Hindlimb muscle (tissue), 1 donor: ENCODE results near the gene RHD. TPM values are rescaled to one million over a fixed set of nuclear protein-coding genes. Genes with fewer than 3 reads are reported as not detected.
"Not testable (repeated sequence)": the region's sequence is repeated elsewhere in the genome, so short reads cannot be mapped to it uniquely, and the experiment has no call there.

Experiments used
- DNase-seq: peaks from one replicate; pipeline ENCODE4 v3.0.0-alpha.2; 2013
- polyA plus RNA-seq: library from polyadenylated mRNA; unstranded; fragments of 120-200 nt; gene quantifications from one replicate; pipeline ENCODE4 v1.2.1, GENCODE V29; 2013; ENCODE audit not compliant: insufficient read length

Gene RHD
- polyA plus RNA-seq, 1 donor, result 0.30 TPM

DNA sequence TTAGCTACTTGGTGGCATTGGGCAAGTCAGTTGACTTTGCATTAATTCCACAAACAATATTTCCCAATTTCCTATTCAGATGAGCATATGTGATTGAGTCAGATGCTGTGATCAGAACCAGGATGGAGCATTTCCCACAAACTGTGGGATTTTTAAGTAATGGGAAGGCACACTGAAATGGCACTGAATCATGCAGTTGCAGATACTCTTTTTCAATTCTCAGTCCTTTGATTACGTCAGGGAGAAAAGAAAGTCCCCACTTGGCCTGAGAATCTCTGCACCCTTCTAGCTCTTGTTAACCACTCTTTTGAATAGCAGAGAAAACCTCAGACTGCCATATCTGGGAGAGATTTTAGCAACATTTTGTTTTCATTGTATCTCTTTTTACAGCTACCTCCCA, 36.8 kb downstream of the RHD start:
- not testable (repeated sequence) for DNase-seq

DNA sequence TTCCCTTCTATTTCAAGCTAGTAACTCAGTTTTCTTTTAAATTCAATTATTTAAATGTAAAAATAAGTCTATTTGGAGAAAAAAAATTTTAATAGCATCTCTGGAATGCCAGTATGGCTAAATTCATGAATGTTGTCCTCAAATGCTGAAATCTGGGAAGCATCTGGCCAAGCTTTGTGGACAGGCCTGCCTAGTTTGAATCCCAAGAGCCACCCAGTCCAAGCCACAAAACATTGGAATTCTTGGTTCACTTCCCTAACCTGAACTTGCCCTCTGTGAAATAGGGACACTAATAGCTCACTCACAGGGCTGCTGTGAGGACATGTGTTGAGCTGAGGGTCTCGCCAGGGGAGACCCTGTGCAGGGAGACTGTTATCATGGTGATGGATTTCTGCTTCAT, 37.2 kb downstream of the RHD start:
- not testable (repeated sequence) for DNase-seq

DNA sequence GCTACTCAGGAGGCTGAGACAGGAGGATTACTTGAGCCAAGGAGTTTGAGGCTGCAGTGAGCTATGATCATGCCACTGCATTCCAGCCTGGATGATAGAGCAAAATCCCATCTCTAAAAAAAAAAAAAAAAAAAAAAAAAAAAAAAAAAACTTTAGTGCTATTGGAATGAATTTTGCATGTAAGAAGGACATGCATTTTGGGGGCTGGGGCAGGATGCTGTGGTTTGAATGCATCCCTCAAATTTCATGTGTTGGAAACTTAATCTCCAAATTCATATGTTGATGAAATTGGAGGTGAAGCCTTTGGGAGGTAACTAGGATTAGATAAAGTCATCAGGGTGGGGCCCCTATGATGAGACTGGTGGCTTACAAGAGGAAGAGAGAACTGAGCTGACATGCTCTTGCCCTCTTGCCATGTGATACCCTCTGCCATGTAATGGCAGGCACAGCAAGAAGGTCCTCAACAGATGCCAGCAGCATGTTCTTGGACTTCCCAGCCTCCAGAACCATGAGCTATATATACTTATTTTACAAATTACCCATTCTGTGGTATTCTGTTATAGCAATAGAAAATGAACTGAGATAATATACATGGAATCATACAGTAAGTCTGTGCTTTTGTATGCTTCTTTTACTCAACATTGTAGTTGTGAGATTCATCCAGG, 40.6 kb downstream of the RHD start:
- not testable (repeated sequence) for DNase-seq

DNA sequence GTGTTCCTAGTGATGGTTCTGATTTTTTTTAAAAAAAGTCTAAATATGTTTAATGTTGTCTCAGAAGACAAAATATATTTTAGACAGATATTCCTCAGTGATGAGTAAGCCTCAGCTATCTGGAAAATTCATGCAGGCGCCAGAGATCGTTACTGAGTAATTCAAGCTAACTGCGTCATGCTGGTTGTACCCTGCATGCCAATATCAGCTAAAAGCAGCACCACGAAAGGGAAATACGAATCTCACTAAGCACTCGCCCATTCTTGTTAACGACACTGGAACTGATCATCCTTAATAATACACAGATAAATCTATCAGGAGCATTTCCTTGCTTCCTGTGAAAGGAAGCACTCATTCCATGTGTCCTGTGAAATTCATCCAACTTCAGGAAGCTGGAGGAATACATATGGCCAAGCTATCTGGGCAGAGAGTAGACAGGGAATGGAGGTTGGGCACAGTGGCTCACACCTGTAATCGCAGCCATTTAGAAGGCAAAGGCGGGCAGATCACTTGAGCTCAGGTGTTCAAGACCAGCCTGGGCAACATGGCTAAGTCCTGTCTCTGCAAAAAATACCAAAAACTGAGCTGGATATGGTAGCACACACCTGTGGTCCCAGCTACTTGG, 48.1 kb downstream of the RHD start:
- DNase-seq, result not testable (repeated sequence)

DNA sequence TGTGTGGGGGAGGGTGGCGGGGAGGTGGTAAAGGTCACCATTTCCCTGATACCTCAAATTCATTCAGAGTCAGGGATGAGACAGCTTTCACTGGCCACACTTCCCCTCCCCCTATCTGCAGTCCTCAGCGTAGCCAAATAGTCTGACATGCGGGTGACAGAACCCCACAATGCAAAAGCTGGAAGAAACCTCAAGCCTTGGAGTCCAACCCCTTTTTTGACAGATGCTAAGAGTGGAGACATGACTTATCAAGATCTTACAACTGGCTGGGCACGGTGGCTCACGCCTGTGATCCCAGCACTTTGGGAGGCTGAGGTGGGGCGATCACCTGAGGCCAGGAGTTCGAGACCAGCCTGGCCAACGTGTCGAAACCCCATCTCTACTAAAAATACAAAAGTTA, 49.8 kb downstream of the RHD start:
- not testable (repeated sequence) for DNase-seq

DNA sequence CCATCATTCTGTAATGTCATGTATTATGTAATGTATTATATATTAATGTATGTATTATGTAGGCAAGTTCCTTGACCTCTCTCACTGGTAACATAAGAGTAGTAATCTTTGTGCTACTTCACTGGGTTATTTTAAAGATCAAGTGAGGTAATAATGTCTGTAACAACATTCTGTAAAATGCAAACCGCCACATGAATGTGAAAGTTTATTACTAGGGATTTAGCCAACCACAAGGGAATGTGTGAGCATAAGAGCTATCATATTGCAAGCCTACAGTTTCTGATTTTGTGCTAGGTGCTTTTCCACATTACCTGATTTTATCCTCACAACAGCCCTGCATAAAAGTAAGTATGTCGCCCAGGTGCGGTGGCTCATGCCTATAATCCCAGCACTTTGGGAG, 52.1 kb downstream of the RHD start:
- not testable (repeated sequence) for DNase-seq

DNA sequence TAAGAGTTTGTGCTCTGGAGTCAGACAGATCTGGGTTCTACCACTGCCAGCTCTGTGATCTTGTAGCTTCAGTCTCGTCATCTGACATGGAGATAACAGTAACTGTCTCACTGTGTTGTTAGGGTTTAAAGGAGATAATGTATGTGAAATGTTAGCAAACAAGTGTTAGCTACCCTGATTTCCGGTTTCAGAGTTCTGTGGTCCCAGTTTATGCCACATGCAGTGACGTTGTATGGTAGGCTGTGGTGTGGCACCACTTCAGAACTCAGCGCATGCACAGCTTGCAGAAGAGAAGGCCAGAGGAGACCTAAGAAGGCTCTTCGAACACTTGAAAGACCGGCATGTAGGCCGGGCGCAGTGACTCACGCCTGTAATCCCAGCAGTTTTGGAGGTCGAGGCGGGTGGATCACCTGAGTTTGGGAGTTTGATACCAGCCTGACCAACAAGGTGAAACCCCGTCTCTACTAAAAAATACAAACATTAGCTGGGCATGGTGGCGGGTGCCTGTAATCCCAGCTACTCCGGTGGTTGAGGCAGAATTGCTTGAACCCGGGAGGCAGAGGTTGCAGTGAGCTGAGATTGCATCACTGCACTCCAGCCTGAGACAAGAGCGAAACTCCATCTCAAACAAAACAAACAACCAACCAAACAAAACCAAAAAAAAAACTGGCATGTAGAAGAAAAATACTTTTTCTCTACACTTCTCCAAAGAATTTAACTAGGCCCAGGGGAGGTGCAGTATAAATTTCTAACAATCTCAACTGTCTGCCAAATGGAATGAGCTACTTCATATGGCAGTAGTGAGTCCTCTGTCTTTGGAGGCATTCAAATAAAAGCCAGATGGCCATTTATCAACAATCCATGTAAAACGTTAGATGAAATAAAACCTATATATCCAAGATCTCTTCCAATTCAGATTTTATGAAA, 55.8 kb downstream of the RHD start:
- DNase-seq, result not testable (repeated sequence)

DNA sequence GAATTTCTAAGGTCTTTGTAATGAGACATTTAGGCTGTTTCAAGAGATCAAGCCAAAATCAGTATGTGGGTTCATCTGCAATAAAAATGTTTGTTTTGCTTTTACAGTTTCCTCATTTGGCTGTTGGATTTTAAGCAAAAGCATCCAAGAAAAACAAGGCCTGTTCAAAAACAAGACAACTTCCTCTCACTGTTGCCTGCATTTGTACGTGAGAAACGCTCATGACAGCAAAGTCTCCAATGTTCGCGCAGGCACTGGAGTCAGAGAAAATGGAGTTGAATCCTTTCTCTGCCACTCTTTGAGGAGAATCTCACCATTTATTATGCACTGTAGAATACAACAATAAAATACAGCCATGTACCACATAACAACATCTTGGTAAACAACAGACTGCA, 56.5 kb downstream of the RHD start:
- DNase-seq, result not testable (repeated sequence)

DNA sequence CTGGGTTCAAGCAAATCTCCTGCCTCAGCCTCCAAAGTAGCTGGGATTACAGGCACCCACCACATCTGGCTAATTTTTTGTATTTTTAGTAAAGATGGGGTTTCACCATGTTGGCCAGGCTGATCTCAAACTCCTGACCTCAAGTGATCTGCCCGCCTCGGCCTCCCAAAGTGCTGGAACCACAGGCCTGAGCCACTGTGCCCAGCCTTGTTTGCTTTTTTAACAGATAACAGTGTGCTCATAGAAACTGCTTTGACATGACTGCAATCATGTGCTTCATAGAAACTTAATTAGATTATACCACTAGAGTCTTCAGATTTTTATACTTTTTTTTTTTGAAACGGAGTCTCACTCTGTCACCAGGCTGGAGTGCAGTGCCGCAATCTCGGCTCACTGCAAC, 57.0 kb downstream of the RHD start:
- DNase-seq, result not testable (repeated sequence)

DNA sequence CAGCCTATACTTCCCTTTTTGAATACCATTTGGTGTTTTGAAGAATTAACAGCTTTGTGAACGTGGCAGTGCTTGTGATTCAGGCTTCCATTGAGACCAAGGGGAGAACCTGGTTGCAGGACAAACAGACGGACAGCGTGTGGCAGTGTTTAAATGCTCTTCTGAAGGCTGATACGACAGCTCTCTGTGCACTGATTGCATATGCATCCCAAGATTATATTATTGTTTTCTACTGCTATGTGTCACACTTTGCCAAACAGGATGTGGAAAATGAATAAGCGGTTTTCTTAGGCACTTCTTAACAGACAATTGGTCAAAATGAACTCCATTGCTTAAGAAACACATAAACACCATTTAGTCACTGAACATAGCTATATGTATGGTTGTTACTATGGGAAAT, 57.6 kb downstream of the RHD start:
- DNase-seq, result not testable (repeated sequence)

DNA sequence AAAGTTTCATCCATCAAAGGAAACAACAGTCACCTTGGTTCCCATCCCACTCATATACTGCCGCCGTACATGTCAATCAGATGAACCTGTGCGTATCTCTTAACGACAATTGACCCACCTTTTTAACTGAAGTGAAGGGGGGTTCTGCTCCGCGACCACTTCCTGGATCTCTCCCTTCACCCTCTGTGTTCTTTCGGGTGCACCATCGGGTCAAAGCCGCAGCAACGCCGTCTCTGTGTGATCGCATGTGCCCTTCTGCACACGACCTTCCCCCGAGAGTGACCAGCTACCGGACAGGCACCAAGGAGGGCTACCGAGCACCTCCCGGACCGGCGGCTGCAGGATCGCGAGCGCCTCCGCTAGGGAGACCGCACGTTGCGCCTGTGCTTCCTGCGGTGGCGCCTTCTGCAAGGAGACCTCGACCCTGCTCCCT, 64.6 kb downstream of the RHD start:
- not testable (repeated sequence) for DNase-seq

DNA sequence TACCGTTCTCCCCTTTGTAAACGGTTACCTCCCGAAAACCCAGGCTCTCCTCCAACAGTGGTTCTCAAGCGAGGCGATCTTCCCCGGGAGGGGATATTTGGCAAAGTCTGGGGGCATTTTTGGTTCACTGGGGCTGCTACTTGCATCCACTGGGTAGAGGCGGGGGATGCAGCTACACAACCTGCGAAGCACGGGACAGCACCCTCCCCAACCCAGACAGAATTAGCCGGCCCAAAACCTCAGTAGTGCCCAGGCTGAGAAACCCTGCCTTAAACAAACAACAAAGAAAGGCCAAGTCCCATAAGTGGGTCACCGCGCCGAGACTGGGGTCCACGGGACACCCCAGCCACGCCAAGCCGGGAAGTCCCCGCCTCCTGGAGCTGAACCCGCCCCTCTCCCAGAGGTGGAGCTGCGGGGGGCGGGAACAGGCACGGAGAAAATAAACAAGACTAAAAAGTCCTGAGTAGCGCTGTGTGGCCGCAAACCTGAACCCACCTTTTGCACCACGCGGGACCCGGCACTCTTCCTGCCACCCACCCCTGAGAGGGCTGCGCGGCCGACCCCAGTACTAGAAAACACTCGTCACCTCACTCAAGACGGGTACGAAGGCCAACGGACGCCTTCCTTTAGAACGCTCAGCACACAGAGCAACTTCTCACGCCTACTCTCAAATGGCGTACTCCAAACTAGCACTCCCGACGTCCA, 65.3 kb downstream of the RHD start:
- peak; percentile 18 for DNase-seq

DNA sequence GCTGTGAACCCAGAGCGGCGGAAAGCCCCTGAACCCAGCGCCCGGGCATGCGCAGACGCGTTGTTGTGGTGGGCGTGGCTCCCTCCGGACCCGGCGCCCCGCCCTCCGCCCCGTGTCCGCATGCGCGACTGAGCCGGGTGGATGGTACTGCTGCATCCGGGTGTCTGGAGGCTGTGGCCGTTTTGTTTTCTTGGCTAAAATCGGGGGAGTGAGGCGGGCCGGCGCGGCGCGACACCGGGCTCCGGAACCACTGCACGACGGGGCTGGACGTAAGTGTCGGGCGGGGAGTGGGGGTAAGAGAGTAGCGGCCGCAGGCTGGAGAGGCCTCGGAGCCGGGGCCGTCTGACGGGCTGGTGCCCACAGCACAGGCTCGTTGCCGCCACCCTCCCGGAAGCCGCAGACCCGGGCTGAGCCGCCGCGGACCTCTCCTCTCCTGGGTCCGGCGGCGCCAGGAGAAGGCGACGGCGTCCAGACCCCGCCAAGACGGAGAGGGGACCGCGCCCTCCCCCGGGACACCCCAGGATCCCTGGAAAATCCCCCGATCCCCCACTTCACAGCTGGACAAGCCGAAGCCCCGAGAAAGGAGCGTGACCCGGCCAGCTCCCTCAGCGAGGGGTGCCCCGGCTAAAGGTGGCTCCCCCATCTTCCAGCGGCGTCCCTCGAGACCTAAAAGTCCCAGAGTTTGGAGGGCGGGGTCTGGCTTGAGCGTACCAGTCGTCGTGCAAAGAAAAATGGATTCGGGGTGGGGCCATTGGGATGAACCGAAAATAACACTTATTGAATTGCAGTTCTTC, 66.1 kb downstream of the RHD start, which contains the start of gene TMEM50A:
Gene TMEM50A, plus strand, starts transcription at position 147 of the 794 bp plus-strand sequence. CDS start 2,153 bp downstream, outside the sequence.
- DNase-seq, result peak; percentile 88

DNA sequence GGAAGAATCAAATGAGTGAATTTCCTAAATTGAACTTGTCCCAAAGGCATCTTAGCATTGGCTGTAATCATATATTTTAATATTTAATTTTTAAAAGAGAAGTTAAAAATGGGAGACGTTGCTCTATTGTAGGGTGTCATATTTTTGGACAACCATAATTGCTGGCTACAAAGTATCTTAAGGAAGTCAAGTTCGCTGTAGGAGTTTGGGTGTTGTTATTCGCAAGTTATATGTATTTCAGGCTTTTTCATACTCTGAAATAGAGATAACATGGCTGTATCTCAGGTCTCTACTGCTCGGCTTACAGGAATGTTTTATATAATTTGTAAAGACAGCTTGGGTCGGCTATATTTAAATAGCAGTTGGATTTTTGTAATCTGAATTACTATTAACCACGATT, 66.7 kb downstream of the RHD start:
- DNase-seq, result no peak

DNA sequence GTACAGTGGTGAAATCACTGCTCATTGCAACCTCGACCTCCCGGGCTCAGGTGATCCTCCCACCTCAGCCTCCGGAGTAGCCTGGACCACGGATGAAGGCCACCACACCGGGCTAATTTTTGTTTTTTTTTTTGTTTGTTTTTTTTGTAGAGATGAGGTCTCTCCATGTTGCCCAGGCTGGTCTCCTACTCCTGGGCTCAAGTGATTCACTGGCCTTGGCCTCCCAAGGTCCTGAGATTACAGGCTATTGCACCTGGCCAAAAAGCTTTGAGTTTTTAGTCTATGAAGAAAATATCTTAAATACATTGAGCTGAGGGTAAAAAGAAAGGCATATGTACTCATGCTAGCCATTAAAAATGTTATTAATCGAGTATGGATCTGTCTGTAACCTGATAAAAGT, 69.4 kb downstream of the RHD start:
- DNase-seq, result no peak

DNA sequence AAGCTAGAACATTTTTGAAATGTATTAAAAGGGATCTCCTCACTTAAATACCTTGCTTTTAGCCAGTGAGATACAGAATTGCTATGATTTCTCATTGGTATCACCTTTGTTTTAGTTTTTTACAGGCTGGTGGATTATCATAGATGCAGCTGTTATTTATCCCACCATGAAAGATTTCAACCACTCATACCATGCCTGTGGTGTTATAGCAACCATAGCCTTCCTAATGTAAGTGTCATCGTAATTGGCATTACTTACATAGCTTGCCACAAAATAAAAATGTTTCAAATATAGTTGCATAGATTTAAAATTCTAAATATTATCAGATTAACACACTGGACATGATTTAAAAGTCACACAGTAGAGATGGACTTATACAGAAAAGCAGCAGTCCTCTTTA, 70.5 kb downstream of the RHD start:
- DNase-seq, result no peak

DNA sequence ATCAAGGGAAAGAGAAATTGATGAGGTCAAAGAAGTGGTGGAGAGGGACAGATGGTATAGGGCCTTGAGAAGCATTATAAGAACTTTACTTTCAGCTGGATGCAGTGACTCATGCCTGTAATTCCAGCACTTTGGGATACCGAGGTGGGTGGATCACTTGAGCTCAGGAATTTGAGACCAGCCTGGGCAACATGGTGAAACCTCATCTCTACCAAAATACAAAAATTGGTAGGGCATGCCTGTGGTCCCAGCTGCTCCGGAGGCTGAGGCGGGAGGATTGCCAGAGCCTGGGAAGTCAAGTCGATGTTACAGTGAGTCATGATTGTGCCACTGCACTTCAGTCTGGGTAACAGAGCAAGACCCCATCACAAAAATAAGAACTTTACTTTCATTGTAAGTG, 71.6 kb downstream of the RHD start:
- no peak for DNase-seq

DNA sequence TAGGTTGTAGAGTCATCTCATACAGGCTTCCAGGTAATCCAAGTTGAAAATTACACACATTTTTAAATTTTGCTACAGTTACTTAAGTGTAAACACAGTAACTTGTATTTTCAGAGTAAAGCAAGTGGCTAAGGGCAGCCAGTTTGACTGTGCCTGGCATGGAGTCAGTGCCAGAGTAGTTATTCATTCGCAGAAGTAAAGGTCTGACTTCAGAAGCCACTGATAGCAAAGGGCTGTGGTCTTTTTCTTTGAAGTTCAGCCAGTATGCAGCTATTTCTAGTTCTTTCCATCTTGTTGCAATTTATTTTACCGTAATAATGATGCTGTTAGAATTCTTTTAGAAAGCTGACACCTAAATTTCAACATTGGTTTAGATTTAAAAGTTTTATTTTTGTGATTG, 75.2 kb downstream of the RHD start:
- DNase-seq, result no peak

DNA sequence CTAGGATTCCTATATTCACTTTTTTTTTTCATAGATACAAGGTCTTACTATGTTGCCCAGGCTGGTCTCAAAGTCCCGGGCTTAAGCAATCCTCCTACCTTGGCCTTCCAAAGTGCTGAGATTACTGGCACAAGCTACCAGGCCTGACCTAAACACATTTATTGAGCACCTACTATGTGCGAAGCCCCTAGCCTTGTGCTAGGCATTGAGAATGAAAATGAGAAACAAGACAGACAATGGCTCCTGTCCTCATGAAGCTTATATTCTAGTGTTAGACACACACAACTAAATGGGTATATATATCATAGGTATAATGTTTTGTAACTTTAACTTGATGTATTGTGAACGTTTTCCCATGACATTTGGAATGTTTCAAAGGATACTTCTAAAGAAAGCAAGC, 77.3 kb downstream of the RHD start:
- DNase-seq, result no peak

DNA sequence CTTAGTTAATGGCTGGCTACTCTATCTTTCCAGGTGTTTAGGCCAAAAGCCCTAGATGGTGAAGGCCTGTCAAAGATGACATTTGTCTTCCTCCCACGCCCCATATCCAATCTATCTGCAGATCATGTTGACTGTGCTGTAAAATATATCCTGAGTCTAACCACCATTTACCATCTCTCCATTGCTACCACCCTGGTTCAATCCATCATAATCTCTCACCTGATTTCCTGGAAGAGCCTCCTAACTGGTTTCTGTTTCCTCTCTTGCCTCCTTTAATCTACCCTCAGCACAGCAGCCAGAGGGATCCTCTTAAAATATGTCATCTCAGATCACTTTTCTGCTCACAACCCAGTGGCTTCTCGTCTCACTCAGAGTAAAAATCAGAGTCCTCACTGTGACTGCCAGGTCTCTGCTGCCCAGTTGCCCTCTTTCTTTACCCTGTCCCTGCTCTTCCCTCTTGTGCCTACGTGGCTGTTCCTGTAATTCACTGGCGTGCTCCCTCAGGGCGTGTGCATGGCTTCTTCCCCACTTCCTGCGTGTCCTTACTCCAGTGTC, 83.6 kb downstream of the RHD start:
- no peak for DNase-seq

DNA sequence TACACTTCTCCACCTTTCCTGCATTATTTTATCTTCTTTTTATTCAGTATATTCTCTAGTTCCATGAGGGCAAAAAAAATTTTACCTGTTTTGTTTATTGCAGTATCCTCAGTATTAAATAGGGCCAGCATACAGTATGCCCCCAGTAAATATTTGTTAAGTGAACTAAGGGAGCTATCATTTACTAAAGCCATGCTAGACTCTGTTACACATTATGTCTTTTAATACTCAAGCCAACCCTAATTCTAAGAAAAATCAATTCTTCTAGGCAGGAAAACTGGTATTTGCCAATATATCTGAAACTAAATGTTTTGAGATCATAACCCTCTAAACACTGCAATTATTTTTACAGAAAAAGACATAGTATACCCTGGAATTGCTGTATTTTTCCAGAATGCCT, 84.1 kb downstream of the RHD start:
- DNase-seq, result no peak
